HUES6 (cell line): ENCODE data around the gene PDK2.

Experiments
- H3K27ac ChIP-seq: 2 replicates; pipeline ENCODE4 v1.7.0; 2013; ENCODE audit warnings: low read depth, mild to moderate bottlenecking, low read length, inconsistent platforms
- H3K27me3 ChIP-seq: 2 replicates; pipeline ENCODE4 v1.6.1; 2013; ENCODE audit warnings: low read length; ENCODE audit not compliant: control insufficient read depth, insufficient read depth
- H3K36me3 ChIP-seq: 2 replicates; pipeline ENCODE4 v1.6.1; 2013; ENCODE audit warnings: low read length; ENCODE audit not compliant: control insufficient read depth, insufficient read depth
- H3K4me1 ChIP-seq: 2 replicates; pipeline ENCODE4 v1.6.1; 2013; ENCODE audit warnings: low read length; ENCODE audit not compliant: control insufficient read depth, insufficient read depth
- H3K4me3 ChIP-seq: 2 replicates; pipeline ENCODE4 v1.5.1; 2013; ENCODE audit warnings: low read depth, low read length
- H3K9ac ChIP-seq: one replicate; pipeline ENCODE4 v1.6.1; 2013; ENCODE audit warnings: mild to moderate bottlenecking, low read length
- H3K9me3 ChIP-seq: 2 replicates; pipeline ENCODE4 v1.6.1; 2013; ENCODE audit warnings: low read depth, low read length; ENCODE audit not compliant: control insufficient read depth, insufficient read depth

The PDK2 gene

DNA sequence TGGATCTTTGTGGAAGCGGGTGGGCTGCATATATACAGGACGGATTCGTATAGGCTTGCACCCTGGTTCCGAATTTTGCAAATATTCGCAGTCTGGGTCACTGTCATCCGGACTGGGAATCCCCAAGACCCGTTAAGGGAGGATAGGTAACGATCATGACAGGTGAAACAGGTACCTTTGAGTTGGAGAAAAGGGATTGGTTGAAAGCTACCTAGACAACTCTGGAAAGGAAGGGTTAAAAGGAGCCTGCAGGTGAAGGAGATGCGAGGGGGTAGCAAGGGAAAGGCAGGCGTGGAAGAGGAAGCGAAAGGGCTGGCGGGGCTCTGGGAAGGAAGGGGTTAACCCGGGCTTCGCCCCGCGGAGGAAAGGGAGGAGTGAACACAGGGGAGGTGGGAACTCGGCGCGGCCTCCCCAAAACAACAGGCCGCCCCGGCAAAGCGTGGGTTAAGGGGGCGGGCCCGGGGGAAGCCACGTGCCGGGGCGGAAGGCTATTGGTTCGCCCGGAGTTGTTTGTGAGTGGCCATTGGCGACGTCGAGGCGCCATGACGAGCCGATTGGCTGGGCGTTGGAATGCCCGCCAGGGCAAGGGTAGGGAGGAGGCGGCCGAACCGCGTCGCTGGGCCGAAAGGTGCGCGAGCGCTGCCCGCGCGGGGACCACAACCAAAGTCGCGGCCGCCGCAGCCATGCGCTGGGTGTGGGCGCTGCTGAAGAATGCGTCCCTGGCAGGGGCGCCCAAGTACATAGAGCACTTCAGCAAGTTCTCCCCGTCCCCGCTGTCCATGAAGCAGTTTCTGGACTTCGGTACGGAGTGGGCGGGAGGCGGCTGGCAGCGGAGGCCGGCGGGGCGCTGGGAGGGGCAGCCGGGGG lies at the start of gene PDK2:
PDK2 (plus strand) TSS at position 599 of the 867 bp plus-strand sequence; CDS start at position 684, 85 bp downstream.
- H3K27ac ChIP-seq, result no peak within 1 kb of the TSS
- H3K4me1 ChIP-seq, result peaks cover 6% of the 10 kb centered on the region
- H3K27me3 ChIP-seq, result no peaks in the 10 kb centered on the region
- peak within 1 kb of the TSS; percentile 92 for H3K4me3 ChIP-seq
- 0 out of 2 replicates have a peak, but pooled peaks cover 5% of the 10 kb centered on the region for H3K36me3 ChIP-seq
- H3K9me3 ChIP-seq, result no peaks in the 10 kb centered on the region
- H3K9ac ChIP-seq, result peak within 1 kb of the TSS; percentile 61

DNA sequence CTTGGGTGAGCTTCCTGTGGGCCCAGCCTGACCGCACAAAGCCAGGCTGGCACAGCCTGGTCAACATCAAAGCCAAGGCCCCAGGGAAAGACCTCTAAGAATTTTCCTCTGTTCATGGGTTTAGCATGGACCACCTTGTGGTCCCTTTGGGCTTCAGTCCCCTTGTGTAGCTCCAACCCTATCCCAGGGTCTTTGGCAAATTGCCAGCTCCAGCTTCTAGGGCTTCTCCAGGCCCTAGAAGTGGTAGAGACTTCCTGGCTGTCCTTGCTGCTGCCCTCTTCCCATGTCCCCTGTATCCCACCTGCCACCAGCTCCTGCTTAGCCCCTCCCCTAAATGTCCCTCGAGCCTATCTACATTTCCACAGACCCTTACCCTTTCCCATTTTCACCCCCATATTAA lies 49.0 kb upstream of the PDK2 start:
- Histone ChIP-seq H3K4me1 (peaks cover 20% of the 10 kb centered on the region), H3K27ac (no peak overlapping the region), H3K9ac (no peak overlapping the region), H3K4me3 (no peak overlapping the region), H3K9me3 (no peaks in the 10 kb centered on the region), H3K27me3 (no peaks in the 10 kb centered on the region), H3K36me3 (no peaks in the 10 kb centered on the region)

DNA sequence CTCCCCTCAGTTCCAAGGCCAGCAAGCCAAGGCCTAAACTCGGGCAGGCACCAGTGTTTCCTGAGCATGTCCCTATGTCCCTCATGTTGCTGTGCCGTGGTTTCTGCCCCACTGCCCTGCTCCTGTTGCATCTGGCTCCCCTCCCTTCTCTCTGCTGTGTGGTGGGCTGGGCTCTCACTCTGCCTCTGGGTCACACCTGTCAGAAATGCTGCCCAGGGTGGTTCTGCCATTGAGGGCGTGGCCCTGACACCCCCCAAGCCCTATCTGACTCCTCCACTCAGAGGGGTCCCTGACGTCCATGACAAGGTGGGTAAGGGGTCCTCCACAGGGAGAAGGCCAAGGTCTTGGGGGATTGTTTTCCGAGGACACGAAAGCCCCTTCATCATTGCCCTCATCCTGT lies 48.5 kb upstream of the PDK2 start:
- Histone ChIP-seq H3K9ac (no peak overlapping the region), H3K36me3 (no peaks in the 10 kb centered on the region), H3K9me3 (no peaks in the 10 kb centered on the region), H3K27me3 (no peaks in the 10 kb centered on the region), H3K4me3 (no peak overlapping the region), H3K27ac (no peak overlapping the region), H3K4me1 (peaks cover 25% of the 10 kb centered on the region)

DNA sequence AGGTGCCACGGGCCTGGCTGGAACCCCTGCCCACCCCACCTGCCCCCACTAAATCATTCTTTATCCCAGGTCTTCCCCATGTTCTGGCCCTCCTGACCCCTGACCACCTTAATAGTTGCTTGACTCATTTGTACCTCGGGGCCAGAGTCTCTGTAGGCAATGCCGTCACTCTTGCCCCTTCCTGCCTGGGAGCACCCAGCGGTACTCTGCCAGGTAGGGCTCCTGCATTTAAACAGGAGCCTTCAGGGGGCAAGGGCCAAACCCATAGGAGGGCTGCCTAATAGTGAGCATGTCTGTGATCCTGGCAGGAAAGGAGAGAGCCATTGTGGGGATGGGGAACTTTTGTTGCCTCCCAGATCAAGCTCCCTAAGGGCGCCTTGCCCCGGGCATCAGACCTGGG lies 48.1 kb upstream of the PDK2 start:
- H3K9ac ChIP-seq, result no peak overlapping the region
- no peaks in the 10 kb centered on the region for H3K36me3 ChIP-seq
- peaks cover 29% of the 10 kb centered on the region for H3K4me1 ChIP-seq
- no peak overlapping the region for H3K4me3 ChIP-seq
- no peaks in the 10 kb centered on the region for H3K27me3 ChIP-seq
- H3K27ac ChIP-seq, result no peak overlapping the region
- H3K9me3 ChIP-seq, result no peaks in the 10 kb centered on the region

DNA sequence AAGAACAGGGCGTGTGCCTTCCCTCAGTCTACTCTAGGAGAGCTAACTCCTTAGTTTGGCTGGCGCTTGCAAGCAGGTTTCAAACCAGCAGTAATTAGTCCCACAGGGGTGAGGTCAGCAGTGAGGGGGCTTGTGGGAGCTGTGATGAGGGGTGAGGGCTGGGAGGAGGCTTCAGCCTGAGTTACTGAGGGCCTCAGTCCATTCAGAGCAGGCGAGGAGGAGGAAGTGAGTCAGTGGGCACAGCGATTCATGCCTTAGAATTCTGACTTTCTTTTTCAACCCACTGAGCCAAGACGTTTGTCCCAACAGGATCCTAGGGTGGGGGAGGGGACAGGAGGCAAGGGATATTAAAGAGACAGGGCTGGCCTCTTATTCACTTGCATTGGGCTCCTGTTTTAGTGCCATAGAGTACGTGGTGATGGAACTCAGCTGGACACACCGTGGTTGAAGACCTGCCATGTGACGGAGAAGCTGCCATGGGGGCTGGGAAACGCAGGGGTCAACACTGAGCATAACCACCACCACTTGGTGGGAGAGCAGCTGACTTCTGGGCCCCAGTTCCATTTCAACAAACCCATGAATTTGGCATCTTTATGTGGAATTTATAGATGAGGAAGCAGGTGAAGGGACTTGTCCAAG lies 47.5 kb upstream of the PDK2 start:
- Histone ChIP-seq H3K27me3 (no peaks in the 10 kb centered on the region), H3K9me3 (no peaks in the 10 kb centered on the region), H3K36me3 (no peaks in the 10 kb centered on the region), H3K4me1 (peaks cover 34% of the 10 kb centered on the region), H3K9ac (no peak overlapping the region), H3K4me3 (no peak overlapping the region), H3K27ac (no peak overlapping the region)

GRCh38 chr17:50048146-50048720 lies 46.9 kb upstream of the PDK2 start:
- H3K9me3 ChIP-seq, result no peaks in the 10 kb centered on the region
- H3K27me3 ChIP-seq, result no peaks in the 10 kb centered on the region
- H3K4me3 ChIP-seq, result no peak overlapping the region
- no peaks in the 10 kb centered on the region for H3K36me3 ChIP-seq
- H3K9ac ChIP-seq, result no peak overlapping the region
- peaks cover 41% of the 10 kb centered on the region for H3K4me1 ChIP-seq
- no peak overlapping the region for H3K27ac ChIP-seq

- Histone ChIP-seq H3K4me1 (peaks cover 45% of the 10 kb centered on the region), H3K9ac (no peak overlapping the region), H3K27me3 (no peaks in the 10 kb centered on the region), H3K27ac (no peak overlapping the region), H3K36me3 (no peaks in the 10 kb centered on the region), H3K4me3 (no peak overlapping the region), H3K9me3 (no peaks in the 10 kb centered on the region)
Measured at GRCh38 chr17:50048988-50049387, 46.2 kb upstream of the PDK2 start.

- Histone ChIP-seq H3K4me1 (peaks cover 45% of the 10 kb centered on the region), H3K36me3 (no peaks in the 10 kb centered on the region), H3K27ac (no peak overlapping the region), H3K27me3 (no peaks in the 10 kb centered on the region), H3K9me3 (no peaks in the 10 kb centered on the region), H3K4me3 (no peak overlapping the region), H3K9ac (no peak overlapping the region)
Measured at GRCh38 chr17:50049636-50050035, 45.5 kb upstream of the PDK2 start.

GRCh38 chr17:50050431-50051032 lies 44.6 kb upstream of the PDK2 start:
- Histone ChIP-seq H3K9ac (no peak overlapping the region), H3K27me3 (no peaks in the 10 kb centered on the region; the same call in 1 of the 2 replicates), H3K27ac (peak overlapping the region; percentile 35; the same call in 1 of the 2 replicates), H3K9me3 (no peaks in the 10 kb centered on the region), H3K4me1 (peaks cover 50% of the 10 kb centered on the region), H3K4me3 (peak overlapping the region; percentile 0; the same call in 1 of the 2 replicates), H3K36me3 (no peaks in the 10 kb centered on the region)

DNA sequence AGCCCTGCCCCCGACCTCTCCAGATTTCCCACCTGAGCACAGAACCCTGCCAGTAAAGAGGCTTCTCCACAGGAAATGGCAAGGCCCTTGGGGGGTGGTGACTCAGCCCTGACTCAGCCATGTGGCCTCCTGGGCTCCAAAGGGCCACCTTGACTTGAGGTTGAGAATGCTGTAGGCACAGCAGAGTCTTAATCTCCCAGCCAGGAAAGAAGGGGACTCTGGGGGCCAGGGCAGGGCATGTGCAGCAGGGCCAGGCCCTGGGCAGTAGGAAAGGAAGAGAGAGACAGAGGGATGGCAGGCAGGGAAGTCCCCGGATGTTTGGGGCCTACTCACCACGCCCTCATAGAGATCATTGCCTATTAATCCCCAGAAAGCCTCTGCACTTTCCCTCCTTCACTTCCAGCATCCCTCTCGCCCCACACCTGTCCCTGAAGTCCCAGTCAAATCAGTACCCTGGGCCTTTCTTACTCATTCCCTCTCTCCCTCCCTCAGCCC lies 44.0 kb upstream of the PDK2 start:
- peak overlapping the region; percentile 14 for H3K9ac ChIP-seq
- no peaks in the 10 kb centered on the region for H3K9me3 ChIP-seq
- no peaks in the 10 kb centered on the region; the same call in 1 of the 2 replicates for H3K27me3 ChIP-seq
- H3K36me3 ChIP-seq, result no peaks in the 10 kb centered on the region
- peak overlapping the region; percentile 0; the same call in 1 of the 2 replicates for H3K4me3 ChIP-seq
- H3K27ac ChIP-seq, result peak overlapping the region; percentile 35; the same call in 1 of the 2 replicates
- peaks cover 50% of the 10 kb centered on the region for H3K4me1 ChIP-seq
